NCI-H526 treated with DMSO at 0.1 percent for 48 hours (cell line): ENCODE measurements around the gene POLR1A.

ENCODE experiments used
- DNase-seq: peaks from one replicate; lab custom pipeline; 2025; lab: John Stamatoyannopoulos, UW

POLR1A gene

GRCh38 chr2:86105252-86105968 is at the start of gene POLR1A:
Gene POLR1A (minus strand): TSS chr2:86105886. CDS start chr2:86105776, 110 bp downstream.
- DNase-seq, result peak; percentile 96

- DNase-seq, result no peak
These were observed 44.8 kb upstream of the POLR1A start for GRCh38 chr2:86150502-86150901.

- no peak for DNase-seq
These were observed 42.1 kb upstream of the POLR1A start for GRCh38 chr2:86147793-86148192.

GRCh38 chr2:86143926-86144685 is 38.4 kb upstream of the POLR1A start:
- no peak for DNase-seq

GRCh38 chr2:86143307-86143706 is 37.6 kb upstream of the POLR1A start:
- DNase-seq, result no peak

GRCh38 chr2:86142436-86143257 is 37.0 kb upstream of the POLR1A start:
- no peak for DNase-seq

GRCh38 chr2:86140969-86141392 is 35.3 kb upstream of the POLR1A start:
- no peak for DNase-seq

GRCh38 chr2:86139981-86140380 is 34.3 kb upstream of the POLR1A start:
- DNase-seq, result no peak

GRCh38 chr2:86138736-86139625 is 33.3 kb upstream of the POLR1A start:
- no peak for DNase-seq

GRCh38 chr2:86136141-86136540 is 30.5 kb upstream of the POLR1A start:
- DNase-seq, result no peak

- no peak for DNase-seq
These were observed 30.0 kb upstream of the POLR1A start for GRCh38 chr2:86135653-86136052.

- DNase-seq, result no peak
These were observed 29.0 kb upstream of the POLR1A start for GRCh38 chr2:86134709-86135108.

- DNase-seq, result no peak
These were observed 19.0 kb upstream of the POLR1A start for GRCh38 chr2:86124683-86125082.

- no peak for DNase-seq
These were observed 17.7 kb upstream of the POLR1A start for GRCh38 chr2:86123328-86123925.

GRCh38 chr2:86118130-86118529 is 12.4 kb upstream of the POLR1A start:
- DNase-seq, result no peak

GRCh38 chr2:86107031-86107430 is 1.3 kb upstream of the POLR1A start:
- no peak for DNase-seq

- peak; percentile 96 for DNase-seq
These were observed 571 bp upstream of the POLR1A start, which contains the start of gene PTCD3 for GRCh38 chr2:86105969-86106945. Gene PTCD3 (plus strand): TSS chr2:86106235. CDS start chr2:86106248, 13 bp downstream.

GRCh38 chr2:86102157-86102556 is 3.5 kb downstream of the POLR1A start:
- no peak for DNase-seq

- no peak for DNase-seq
These were observed 7.8 kb downstream of the POLR1A start for GRCh38 chr2:86097913-86098312.
